GM23248 (cell line): ENCODE data around the gene YWHAQ.
A peak's percentile ranks its signal among the peaks of the same experiment; 100 is the strongest.

Experiments
- EZH2 ChIP-seq: fragments of 200-600 bp; sonication (generic); IDR thresholded peaks from 2 replicates; pipeline ENCODE4 v1.6.1; 2018; ENCODE audit warnings: antibody characterized with exemption, mild to moderate bottlenecking; ENCODE audit not compliant: insufficient read depth, poor library complexity, severe bottlenecking
- EZH2phosphoT487 ChIP-seq: fragments of 200-600 bp; sonication (generic); IDR thresholded peaks from 2 replicates; pipeline ENCODE4 v1.6.1; 2018; ENCODE audit warnings: antibody characterized with exemption, moderate library complexity, mild to moderate bottlenecking, low read depth; ENCODE audit not compliant: insufficient read depth

DNA sequence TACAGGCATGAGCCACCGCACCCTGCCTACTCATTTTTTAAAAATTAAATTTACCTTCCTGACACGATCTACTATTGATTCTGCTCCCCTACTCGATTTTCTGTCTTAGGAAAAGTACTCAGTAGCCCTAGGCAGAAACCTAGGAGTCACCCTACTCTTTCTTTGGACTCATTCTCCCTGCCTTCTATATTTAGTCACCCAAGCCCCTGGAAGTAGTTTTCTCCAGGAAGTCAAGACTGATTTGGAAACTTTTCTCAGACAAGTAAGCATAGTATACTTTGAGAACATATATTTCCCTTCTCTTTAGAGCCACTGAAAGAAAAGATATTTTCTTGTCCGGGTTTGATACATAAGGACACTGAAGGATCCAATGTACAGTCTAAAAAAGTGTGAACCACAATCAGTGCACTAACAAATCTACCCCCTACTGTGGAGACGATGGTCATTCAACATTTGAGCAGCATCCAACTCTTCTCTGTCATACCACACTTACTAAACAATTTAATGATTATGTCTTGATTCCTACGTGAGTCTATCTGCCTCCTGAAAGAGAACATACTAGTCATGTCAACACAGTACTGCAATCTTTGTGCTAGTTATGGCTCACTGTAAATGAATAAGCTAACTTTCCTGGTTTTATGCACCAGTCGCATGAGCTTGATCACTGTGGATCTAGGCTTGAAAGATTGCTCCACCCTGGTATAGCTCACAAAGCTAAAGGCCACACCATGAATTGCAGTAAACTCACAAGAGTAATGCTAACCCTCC lies 19.8 kb downstream of the YWHAQ start:
- no peak for TF ChIP-seq EZH2
- 0 out of 2 replicates have a peak, but pooled peaks have one; percentile 66 for TF ChIP-seq EZH2phosphoT487
